ENCODE results near the gene ENPP1.

DNA sequence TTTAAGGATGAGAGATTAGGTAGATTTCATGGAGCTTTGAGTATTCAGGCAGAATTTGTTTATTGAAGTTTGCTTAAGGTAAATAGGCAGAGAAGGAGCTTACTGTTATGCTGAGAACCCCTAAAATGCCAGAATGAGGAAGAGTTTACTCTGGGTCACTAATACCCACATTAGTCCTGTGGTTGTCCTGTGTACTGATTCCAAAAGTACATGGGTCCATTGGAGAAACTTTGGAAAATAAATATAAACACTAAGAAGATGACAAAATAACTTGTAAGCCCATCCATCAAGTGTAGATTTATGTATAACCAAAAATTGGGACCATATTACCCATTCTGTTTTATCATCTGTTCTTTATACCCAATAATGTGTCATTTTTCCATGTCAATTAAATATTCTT, 31.6 kb downstream of the ENPP1 start:
- TF ChIP-seq, protein P1, sequence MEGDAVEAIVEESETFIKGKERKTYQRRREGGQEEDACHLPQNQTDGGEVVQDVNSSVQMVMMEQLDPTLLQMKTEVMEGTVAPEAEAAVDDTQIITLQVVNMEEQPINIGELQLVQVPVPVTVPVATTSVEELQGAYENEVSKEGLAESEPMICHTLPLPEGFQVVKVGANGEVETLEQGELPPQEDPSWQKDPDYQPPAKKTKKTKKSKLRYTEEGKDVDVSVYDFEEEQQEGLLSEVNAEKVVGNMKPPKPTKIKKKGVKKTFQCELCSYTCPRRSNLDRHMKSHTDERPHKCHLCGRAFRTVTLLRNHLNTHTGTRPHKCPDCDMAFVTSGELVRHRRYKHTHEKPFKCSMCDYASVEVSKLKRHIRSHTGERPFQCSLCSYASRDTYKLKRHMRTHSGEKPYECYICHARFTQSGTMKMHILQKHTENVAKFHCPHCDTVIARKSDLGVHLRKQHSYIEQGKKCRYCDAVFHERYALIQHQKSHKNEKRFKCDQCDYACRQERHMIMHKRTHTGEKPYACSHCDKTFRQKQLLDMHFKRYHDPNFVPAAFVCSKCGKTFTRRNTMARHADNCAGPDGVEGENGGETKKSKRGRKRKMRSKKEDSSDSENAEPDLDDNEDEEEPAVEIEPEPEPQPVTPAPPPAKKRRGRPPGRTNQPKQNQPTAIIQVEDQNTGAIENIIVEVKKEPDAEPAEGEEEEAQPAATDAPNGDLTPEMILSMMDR (IDR thresholded peaks at IDR 0.05; ENCODE audit: low read depth, low read length, poor library complexity, severe bottlenecking) = no peak
- TF ChIP-seq EZH2phosphoT487 (IDR thresholded peaks at IDR 0.05; ENCODE audit: borderline replicate concordance, low read length) = no peak

Measured in DOHH2 (cell line).